HG02852 (cell line): Measurements from ENCODE around the gene C1orf174.

Experiments used
- ATAC-seq: cut with Tn5 transposase; IDR thresholded peaks from one replicate; pipeline ENCODE4 v1.9.1; 2021; ENCODE audit warnings: mild to moderate bottlenecking, moderate library complexity; ENCODE audit not compliant: unreplicated experiment

The C1orf174 gene

DNA sequence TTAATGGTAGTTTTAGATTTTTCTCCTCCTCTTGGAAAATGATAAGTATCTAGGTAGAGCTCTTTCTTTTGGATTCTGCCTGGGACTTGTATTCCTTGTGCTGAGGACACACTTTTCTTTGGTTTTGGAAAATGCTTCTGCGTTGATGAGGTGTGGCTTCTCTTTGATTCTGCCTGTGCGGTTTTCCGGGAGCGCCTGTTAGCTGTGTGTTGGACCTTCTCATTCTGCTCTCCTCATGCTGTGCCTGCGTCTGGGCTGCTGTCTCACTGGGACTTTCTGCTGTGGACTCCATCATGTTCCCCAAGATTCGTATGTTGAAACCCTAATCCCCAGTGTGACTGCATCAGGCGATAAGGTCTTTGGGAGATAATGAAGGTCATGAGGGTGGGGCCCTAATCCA lies 21.0 kb downstream of the C1orf174 start:
- no peak for ATAC-seq

DNA sequence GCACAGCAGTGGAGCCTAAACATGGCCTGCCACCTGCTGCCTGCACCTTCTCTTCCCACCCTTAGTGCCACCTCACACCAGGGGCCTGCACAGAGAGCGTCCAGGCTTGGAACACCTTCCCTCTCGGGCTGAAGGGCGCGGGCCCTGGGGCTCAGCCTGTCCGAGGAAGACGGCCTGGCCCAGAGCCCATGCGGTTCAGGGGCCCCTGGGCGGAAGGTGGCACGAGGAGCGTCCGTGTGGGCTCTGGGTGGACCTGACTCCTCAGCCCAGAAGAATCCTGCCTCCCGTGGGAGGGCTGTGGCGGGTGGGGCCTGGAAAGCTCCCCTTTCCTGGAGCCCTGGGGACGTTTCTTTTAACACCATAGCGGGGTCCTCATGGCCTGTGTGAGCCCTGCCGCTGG lies 23.4 kb downstream of the C1orf174 start:
- ATAC-seq, result no peak

DNA sequence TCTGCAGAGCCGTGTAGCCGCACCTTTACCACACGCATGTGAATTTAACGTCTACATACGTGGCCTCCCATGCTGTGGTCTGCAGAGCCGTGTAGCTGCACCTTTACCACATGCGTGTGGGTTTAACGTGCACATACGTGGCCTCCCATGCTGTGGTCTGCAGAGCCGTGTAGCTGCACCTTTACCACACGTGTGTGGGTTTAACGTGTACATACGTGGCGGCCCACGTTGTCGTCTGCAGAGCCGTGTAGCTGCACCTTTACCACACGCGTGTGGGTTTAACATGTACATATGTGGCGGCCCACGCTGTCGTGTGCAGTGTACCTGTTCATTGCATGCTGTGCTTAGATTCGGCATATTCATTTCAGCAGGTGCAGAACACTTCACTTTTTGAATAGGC lies 25.3 kb downstream of the C1orf174 start:
- no peak for ATAC-seq

DNA sequence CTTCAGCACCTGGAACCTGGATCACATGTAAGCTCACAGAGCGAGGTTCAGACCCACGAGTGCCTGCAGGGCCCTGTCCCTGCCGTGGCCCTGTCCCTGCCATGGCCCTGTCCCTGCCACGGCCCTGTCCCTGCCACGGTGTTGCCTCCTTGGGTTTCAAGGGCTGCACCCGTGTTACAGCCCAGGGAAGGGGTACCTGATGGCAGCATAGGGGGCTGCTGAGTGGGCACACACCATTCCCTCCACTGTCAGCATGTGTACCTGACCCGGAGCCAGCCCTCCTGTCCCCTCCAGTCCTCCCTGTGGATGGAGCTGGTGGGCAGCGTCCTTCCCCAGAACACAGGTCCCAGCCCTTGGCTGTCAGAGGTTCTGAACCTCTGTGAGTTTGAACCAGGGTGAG lies 27.5 kb downstream of the C1orf174 start:
- ATAC-seq, result no peak

DNA sequence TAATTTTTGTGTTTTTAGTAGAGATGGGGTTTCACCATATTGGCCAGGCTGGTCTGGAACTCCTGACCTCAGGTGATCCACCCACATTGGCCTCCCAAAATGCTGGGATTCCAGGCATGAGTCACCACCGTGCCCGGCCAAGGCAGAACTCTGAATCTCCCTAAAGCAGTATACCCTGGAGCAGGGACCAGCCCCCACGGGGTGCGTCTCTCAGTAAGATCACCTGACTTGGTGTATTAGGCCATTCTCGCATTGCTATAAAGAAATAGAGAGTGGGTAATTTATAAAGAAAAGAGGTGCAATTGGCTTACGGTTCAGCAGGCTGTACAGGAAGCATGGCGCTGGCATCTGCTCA lies 28.6 kb downstream of the C1orf174 start:
- ATAC-seq, result no peak

DNA sequence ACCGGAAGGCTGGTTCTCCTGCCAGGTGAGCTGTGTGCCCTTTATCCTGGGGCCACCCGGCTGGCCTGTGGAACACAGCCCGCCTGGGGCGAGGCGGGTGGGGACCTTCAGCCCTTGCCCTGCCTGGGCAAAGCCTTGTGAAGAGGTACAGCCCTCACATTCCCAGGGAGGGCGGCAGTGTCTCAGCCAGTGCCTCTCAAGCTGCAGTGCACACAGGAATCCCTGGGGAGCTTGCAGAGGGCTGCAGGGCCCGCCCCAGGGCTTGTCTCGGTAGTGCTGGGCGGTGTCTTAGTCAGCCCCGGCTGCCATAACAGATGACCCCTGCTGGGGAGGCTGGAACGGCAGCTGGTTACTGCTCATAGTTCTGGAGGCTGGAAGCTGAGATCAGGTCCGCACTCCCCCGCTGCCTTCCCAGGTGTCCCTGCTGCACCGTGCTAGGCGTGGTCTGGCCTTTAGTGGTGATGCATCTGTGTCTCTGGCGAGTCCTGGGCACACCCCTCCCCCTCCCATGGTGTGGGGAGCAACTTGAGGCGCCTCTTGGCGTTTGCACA lies 30.2 kb downstream of the C1orf174 start:
- no peak for ATAC-seq

DNA sequence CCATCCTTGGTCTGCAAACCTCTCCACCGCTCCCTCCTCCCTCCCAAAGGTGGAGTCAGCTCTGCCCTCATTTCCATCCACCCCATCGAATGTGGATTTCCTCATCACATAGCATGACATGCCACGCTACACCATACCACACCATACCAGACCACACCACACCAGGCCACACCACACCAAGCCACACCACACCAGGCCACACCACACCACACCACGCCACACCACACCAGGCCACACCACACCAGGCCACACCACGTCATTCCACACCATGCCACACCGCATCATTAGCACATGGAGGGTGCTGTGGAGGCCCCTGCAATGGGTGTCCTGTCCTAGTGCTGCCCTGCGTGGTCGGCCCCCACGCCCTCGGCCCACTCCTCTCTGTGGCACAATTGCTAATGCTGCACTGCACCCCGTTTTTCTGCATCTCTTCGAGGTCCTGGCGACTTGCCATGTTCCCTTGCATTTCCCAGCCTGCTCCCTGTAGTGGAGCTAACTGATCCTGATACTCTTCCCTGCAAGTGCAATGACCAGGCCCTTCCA lies 31.5 kb downstream of the C1orf174 start:
- ATAC-seq, result no peak

DNA sequence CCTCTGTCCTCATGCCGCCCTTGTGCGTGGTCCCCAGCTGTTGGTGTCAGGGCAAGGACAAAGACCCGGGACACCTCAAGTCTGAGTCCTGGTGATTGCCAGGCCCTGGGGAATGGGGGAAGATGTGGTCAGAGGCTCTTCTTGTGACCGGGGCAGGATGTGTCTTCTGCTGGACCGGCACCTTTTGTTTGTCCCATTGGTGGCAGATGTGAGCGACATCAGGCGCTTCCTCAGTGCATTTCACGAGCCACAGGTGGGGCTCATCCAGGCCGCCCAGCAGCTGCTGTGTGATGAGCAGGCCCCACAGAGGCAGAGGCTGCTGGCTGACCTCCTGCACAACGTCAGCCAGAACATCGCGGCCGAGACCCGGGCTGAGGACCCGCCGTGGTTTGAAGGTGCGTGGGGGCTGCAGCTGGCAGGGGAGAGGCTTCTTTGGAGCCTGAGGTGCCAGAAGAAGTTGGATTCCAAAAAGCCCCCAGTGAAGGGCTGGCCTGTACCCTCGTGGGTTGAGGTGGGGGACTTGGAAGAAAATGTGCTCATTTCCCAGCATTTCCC lies 34.4 kb downstream of the C1orf174 start:
- no peak for ATAC-seq

DNA sequence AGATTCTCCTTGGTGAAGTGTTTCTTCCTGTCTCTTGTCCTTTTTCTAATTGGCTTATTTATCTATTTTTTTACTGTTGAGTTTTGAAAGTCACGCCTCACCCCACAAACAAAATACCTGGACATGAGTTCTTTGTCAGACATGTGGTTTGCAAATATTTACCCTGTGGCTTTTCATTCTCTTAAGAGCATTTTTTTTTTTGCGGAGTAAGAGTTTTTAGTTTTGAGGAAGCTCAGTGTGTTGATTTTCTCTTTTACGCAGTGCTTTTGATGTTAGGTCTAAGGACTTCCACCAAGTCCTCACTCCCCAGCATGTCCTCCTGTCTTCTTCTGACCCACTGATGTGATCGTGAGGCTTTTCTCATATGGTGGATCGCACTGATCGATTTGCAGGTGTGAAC lies 35.2 kb downstream of the C1orf174 start:
- ATAC-seq, result no peak

DNA sequence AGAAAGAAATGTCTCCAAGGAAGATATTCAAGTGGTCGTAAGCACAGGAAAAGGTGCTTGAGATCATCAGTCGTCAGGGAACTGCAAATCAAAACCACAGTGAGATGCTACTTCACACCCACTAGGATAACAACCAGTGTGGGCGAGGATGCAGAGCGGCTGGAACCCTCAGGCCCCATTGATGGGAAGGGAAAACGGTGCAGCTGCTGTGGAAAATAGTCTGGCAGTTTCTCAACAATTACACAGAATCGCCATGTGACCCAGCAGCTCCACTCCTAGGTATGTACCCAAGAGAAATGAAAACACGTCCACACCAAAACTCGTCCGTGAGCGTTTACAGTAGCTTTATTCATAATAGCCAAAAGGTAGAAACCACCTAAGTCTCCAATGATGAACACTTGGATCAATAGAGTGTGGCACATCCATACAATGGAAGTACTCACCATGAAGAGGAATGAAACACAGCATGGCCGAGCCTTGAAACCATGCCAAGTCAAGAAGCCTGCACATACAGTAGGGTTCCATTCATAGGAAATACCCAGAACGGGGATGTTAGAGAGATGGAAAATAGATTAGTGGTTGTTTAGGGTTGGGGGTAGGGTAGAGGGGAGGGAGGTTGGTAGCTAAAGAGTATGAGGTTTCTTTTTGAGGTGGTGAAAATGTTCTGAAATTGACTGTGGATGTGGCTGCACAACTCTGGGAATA lies 36.7 kb downstream of the C1orf174 start:
- ATAC-seq, result no peak

DNA sequence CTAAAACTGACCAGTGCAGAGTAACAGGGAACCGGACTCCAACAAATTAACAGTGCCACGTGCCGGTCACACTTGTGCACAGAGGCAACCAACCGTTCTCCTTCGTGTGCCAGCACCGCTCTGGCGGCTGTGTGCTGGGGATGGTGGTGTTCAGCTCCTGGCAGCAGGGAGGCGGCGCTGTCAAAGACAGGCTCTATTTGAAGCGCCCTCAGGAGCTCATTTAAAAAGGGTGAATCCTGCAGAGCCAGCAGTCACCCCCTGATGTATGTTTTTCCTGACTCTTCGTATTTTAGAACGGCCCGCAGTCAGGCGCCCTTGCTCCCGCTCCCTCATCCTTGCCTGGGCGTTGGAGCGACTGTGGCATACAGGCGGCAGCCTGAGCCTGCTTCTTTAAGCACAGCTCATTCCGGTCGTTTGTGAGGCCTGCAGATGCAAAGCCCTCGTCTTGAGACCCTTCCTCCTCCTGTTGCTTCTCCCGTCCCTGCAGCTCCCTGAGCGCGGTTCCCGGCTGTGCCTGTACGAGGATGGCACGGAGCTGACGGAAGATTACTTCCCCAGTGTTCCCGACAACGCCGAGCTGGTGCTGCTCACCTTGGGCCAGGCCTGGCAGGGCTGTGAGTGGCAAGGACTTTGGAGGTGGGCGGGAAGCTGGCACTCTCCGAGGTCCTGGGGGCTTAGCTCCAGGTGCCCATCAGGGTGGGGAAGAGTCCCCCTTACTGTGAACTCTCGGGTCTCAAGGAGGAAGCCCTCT lies 41.7 kb downstream of the C1orf174 start:
- ATAC-seq, result no peak

DNA sequence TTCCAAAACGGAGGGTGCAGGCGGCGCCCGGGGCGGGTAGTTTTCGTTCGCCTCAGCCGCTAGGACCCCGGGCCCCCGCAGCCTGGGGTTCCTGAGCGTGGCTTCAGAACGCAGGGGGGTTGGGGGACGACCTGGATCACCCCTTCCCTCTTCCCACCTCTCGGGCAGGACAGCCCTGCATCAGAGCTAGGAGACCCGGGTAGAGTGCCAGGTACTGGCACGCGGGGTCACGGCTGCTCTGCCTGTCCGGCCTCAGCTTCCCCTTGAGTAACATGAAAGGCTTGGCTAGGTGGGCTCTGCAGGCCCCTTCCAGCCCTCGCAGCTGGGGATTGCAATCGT lies 42.3 kb downstream of the C1orf174 start:
- no peak for ATAC-seq

DNA sequence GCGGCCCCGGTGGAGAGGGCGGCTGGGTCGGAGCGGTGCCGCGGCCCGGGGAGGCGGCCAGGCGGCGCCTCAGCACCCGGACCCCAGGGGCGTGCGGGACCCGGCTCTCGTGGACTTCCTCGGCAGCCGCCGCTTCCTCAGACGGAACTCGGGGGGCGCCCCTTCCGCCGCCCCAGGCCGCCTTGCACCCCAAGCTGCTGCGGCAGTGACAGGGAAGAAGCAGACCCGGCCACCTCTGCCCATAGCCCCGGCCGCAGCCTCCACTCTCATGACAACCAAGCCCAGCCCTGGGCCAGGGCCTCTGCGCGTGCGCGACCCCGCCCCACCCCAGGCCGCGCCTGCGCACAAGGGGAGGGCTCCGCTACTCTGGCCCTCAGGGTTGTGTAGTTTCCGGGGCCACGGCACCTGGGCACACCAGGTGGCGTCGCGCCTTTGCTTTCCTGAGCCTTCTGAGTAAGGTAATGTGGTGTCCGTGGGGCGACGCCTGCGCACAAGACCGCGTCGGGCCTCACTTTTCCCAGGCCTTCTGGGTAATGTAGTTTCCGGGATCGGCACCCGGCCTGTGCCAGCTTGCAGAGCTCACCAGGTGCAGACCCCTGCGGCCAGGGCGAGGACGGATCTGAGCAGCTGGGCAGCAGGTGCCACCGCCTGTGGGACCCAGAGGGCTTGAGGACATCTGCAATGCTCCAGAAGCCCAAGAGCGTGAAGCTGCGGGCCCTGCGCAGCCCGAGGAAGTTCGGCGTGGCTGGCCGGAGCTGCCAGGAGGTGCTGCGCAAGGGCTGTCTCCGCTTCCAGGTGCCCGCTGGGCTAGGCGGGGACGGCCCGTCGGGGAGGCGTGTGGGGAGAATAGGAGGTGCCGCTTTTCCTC lies 42.9 kb downstream of the C1orf174 start, which contains the start of the genes CEP104 and DFFB:
Gene CEP104 (minus strand): TSS at position 289 of the 868 bp plus-strand sequence. CDS start 4,804 bp downstream, outside the sequence.
Gene DFFB (plus strand): TSS at position 554 of the 868 bp plus-strand sequence. CDS start 128 bp downstream, at position 682.
- peak; percentile 95 for ATAC-seq

DNA sequence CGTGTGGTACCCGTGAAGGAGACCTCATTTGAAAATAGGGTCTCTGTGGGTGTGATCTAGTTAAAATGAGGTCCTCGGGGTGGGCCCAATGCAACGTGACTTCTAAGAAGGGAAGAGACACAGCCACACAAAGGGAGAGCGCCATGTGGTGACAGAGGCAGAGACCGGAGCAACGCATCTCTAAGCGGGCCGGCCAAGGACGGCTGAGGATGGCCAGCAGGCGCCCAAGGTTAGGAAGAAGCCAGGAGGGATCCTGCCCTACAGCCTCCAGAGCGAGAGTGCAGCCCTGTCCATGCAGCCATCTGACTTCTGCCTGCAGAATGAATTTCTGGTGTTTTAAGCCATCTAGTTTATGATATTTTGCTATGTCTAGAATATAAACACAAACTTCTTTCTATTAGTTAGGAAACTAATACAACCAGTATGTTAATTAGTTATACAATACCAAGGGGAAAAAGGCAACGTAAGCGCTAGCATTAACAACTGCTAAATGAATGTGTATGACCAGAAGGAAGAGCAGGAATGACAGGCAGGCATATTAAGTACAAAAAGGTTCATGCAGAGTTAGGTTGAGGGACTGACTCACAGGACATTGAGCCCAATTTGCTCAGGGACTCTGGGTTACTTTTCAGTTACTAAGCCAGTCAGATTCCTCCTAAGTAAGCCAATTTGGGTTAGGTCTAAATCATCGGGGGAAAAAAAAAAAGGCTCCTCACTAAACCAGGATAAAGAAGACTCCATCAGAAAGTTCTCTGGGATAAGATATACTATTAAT lies 47.2 kb downstream of the C1orf174 start:
- no peak for ATAC-seq

DNA sequence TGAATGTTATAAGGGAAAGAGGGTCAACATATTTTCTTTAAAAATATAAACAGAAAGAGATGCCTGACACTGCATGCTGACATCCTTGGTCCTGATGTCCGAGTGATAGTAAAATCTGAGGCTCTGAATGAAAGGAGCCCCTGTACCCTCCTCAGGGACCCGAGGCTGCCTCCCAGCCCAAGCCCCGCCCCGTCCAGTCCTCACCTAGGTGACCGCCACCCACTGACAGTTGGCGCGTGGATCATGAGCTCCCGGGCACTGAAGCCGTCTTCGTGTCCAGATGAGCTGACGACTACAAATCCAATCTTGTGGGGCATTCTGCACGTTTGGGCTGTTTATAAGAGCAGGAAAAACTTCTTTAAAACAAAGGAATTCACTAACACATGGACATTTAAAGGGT lies 48.0 kb downstream of the C1orf174 start:
- ATAC-seq, result no peak

DNA sequence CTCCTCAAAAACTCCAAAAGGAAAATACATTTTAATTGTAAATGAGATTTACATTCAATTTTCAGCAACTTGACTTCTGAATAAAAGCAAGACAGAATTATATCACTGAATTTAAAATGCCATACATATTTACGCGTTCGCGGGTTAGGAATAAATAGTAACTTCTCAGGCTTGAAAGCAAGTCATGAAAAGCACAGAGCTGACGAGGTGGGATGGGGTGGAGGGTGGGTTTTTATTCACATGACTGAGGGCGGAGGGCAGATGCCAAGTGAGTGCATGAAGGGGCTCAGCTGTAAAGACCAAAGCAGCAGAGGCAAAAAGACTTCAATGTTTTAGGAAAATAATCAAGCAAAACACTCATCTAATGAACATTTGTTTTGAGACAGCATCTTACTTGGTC lies 48.8 kb downstream of the C1orf174 start:
- ATAC-seq, result no peak

DNA sequence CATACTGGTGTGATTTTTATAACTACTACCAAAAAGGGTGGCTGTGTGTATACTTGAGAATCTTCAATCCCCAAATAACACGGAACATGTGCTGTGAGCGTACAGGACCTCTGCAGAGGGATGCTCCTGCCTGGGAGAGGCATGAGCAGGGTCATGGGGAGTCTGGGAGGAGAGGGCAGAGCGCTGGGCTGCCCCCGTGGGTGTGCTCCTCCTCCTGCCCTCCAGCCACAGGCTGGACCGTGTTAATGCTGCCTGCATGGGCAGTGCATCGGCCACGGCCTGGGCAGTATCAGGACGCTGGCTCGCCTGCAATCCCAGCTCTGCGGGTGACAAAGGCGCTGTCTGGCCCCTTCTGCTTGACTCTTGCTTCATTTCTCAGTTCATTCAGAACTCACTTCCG lies 49.2 kb downstream of the C1orf174 start:
- ATAC-seq, result no peak

DNA sequence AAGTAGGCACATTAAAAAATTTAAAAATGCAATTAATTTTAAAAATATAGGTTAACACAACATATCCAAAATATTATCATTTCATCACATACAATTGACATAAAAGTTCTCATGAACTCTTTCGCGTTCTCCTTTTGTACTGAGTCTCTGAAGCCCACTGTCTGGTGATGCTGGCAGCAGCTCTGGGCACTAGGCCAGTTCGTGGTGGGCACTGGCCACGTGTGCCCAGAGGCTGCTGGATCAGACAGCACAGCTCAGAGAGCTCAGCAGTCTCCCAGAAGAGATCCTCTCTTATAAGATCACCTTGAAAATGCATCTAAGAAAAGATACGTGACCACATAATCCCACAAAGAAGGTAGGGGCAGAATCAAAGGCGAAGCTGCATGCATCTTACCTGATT lies 53.0 kb downstream of the C1orf174 start:
- ATAC-seq, result no peak

DNA sequence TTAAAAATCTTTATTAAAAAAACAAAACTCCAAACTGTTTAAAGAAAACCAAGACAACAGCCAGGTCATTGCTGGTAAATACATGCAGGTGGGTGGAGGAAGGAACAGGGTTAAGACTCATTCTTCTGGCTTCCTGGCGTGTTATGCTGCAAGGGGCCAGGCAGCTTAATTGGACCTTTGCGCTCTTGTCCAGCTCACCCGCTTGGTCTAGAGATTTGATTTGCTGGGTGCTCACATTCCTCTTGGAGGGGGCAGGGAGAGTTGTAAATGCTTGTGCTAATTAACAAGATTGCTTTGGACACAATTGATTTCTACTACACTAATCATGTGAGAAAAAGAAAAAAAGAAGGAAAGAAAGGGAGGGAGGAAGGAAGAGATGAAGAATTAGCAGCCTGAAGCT lies 53.5 kb downstream of the C1orf174 start:
- ATAC-seq, result no peak

DNA sequence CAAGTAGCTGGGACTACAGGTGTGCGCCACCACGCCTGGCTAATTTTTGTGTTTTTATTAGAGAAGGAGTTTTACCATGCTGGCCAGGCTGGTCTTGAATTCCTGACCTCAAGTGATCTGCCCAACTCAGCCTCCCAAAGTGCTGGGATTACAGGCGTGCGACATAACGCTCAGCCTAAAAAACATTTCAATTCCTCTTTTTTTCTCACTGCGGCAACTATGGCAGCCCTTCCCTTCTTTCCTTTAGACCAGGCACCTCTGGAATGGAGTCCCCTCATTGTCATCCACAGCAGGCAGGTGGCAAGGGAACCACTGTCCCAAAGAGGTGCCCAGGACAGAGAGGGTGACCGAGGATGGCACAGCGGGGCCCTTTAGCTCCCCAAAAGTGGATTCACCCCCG lies 57.2 kb downstream of the C1orf174 start:
- no peak for ATAC-seq
